GM19043 (cell line): ENCODE measurements around the gene TLR7.

Source experiments
- ATAC-seq: cut with Tn5 transposase; IDR thresholded peaks from one replicate; pipeline ENCODE4 v1.9.1; 2021; ENCODE audit warnings: low read depth; ENCODE audit not compliant: unreplicated experiment

The TLR7 gene

GRCh38 chrX:12866451-12867377 lies at the start of gene TLR7:
Gene TLR7 (plus strand): TSS chrX:12867072. CDS start chrX:12867579, 507 bp downstream.
- ATAC-seq = no peak

- no peak for ATAC-seq
Measured at GRCh38 chrX:12817528-12817927, 49.3 kb upstream of the TLR7 start.

GRCh38 chrX:12819222-12819621 lies 47.6 kb upstream of the TLR7 start:
- ATAC-seq = no peak

- ATAC-seq = no peak
Measured at GRCh38 chrX:12820737-12821136, 46.1 kb upstream of the TLR7 start.

GRCh38 chrX:12824944-12825343 lies 41.9 kb upstream of the TLR7 start:
- ATAC-seq = no peak

- no peak for ATAC-seq
Measured at GRCh38 chrX:12825801-12826200, 41.1 kb upstream of the TLR7 start.

GRCh38 chrX:12843061-12843667 lies 23.7 kb upstream of the TLR7 start:
- ATAC-seq = no peak

- ATAC-seq = peak; percentile 94
Measured at GRCh38 chrX:12843668-12844279, 23.1 kb upstream of the TLR7 start.

GRCh38 chrX:12844319-12844718 lies 22.6 kb upstream of the TLR7 start:
- no peak for ATAC-seq

GRCh38 chrX:12865359-12865758 lies 1.5 kb upstream of the TLR7 start:
- no peak for ATAC-seq

- no peak for ATAC-seq
Measured at GRCh38 chrX:12867685-12868084, 813 bp downstream of the TLR7 start.

- no peak for ATAC-seq
Measured at GRCh38 chrX:12868747-12869146, 1.9 kb downstream of the TLR7 start.

GRCh38 chrX:12871257-12871656 lies 4.4 kb downstream of the TLR7 start:
- ATAC-seq = no peak

GRCh38 chrX:12872741-12873140 lies 5.9 kb downstream of the TLR7 start:
- no peak for ATAC-seq

GRCh38 chrX:12874581-12874980 lies 7.7 kb downstream of the TLR7 start:
- no peak for ATAC-seq

- no peak for ATAC-seq
Measured at GRCh38 chrX:12877386-12877785, 10.5 kb downstream of the TLR7 start.

- ATAC-seq = no peak
Measured at GRCh38 chrX:12878536-12878935, 11.7 kb downstream of the TLR7 start.

GRCh38 chrX:12881914-12882313 lies 15.0 kb downstream of the TLR7 start:
- ATAC-seq = no peak

GRCh38 chrX:12885508-12885907 lies 18.6 kb downstream of the TLR7 start:
- ATAC-seq = no peak

- ATAC-seq = no peak
Measured at GRCh38 chrX:12886545-12886944, 19.7 kb downstream of the TLR7 start.

- no peak for ATAC-seq
Measured at GRCh38 chrX:12887141-12887540, 20.3 kb downstream of the TLR7 start.

- no peak for ATAC-seq
Measured at GRCh38 chrX:12887767-12888166, 20.9 kb downstream of the TLR7 start.
